WTC11 (cell line): ENCODE data around the gene SLAMF1. TPM values are rescaled to one million over a fixed set of nuclear protein-coding genes. Genes with fewer than 3 reads are reported as not detected.

Source experiments
- ATAC-seq: fragments of 200-7000 bp; cut with Tn5 transposase; 2 replicates; pipeline ENCODE4 v1.10.0; 2021; ENCODE audit warnings: mild to moderate bottlenecking, moderate library complexity
- CTCF ChIA-PET: fragments of 300-600 bp; sonication (Branson Sonifier 250); formaldehyde crosslinking; loops from one replicate; lab custom pipeline; 2021; ENCODE audit warnings: antibody characterized with exemption; lab: Charles Lee
- POLR2A ChIA-PET: fragments of 350-600 bp; sonication (Branson Sonifier 250); formaldehyde crosslinking; loops from one replicate; lab custom pipeline; 2021; ENCODE audit warnings: antibody characterized with exemption; lab: Charles Lee
- DNase-seq: peaks from one replicate; pipeline ENCODE4 v3.0.0; 2021; ENCODE audit warnings: low spot score
- H3K27ac Mint-ChIP-seq: 2 replicates; pipeline ENCODE4 v1.8.0; 2021; ENCODE audit warnings: mixed read lengths
- H3K27me3 Mint-ChIP-seq: 2 replicates; pipeline ENCODE4 v1.8.0; 2021; ENCODE audit warnings: low read depth, mild to moderate bottlenecking, moderate library complexity, mixed read lengths
- H3K36me3 Mint-ChIP-seq: 2 replicates; pipeline ENCODE4 v1.8.0; 2021; ENCODE audit warnings: mixed read lengths
- H3K4me1 Mint-ChIP-seq: 2 replicates; pipeline ENCODE4 v1.8.0; 2022; ENCODE audit warnings: mixed read lengths
- H3K4me3 Mint-ChIP-seq: 2 replicates; pipeline ENCODE4 v1.8.0; 2021; ENCODE audit warnings: mild to moderate bottlenecking, moderate library complexity, mixed read lengths
- H3K9me3 Mint-ChIP-seq: 2 replicates; pipeline ENCODE4 v1.8.0; 2021; ENCODE audit warnings: mixed read lengths
- CREM ChIP-seq: sonication (generic); formaldehyde crosslinking; IDR thresholded peaks from 2 replicates; pipeline ENCODE4 v1.8.1; 2022; ENCODE audit warnings: mild to moderate bottlenecking, missing genetic modification reagents, moderate library complexity
- ELF4 ChIP-seq: sonication (generic); formaldehyde crosslinking; IDR thresholded peaks from 2 replicates; pipeline ENCODE4 v1.8.1; 2022; ENCODE audit warnings: low read depth, mild to moderate bottlenecking, moderate library complexity, missing genetic modification reagents
- FOXP1 ChIP-seq: sonication (generic); formaldehyde crosslinking; IDR thresholded peaks from 2 replicates; pipeline ENCODE4 v1.8.0; 2022; ENCODE audit warnings: missing genetic modification reagents, mild to moderate bottlenecking, moderate library complexity, borderline replicate concordance
- IRF2 ChIP-seq: sonication (generic); formaldehyde crosslinking; IDR thresholded peaks from 2 replicates; pipeline ENCODE4 v1.8.0; 2022; ENCODE audit warnings: low read depth, missing genetic modification reagents, borderline replicate concordance
- JAZF1 ChIP-seq: fragments of 250-450 bp; sonication (Bioruptor Pico); IDR thresholded peaks from 2 replicates; pipeline ENCODE4 v1.9.0; 2021; ENCODE audit warnings: moderate library complexity, mild to moderate bottlenecking, inconsistent platforms
- KAT7 ChIP-seq: sonication (generic); formaldehyde crosslinking; IDR thresholded peaks from 2 replicates; pipeline ENCODE4 v1.8.1; 2023; ENCODE audit warnings: missing genetic modification reagents, mild to moderate bottlenecking, borderline replicate concordance
- NR2C2 ChIP-seq: sonication (generic); formaldehyde crosslinking; IDR thresholded peaks from 2 replicates; pipeline ENCODE4 v1.8.0; 2022; ENCODE audit warnings: mild to moderate bottlenecking, missing genetic modification reagents
- NR3C1 ChIP-seq: sonication (generic); formaldehyde crosslinking; conservative IDR thresholded peaks from 2 replicates; pipeline ENCODE4 v1.8.1; 2023; ENCODE audit warnings: low read depth, mild to moderate bottlenecking, missing genetic modification reagents
- RORB ChIP-seq: fragments of 250-450 bp; sonication (Bioruptor Pico); IDR thresholded peaks from 2 replicates; pipeline ENCODE4 v1.9.0; 2021; ENCODE audit warnings: mild to moderate bottlenecking
- ZNF232 ChIP-seq: sonication (generic); formaldehyde crosslinking; IDR thresholded peaks from 2 replicates; pipeline ENCODE4 v1.8.0; 2022; ENCODE audit warnings: mild to moderate bottlenecking, missing genetic modification reagents
- ZNF396 ChIP-seq: fragments of 250-450 bp; sonication (Bioruptor Pico); IDR thresholded peaks from 2 replicates; pipeline ENCODE4 v1.8.0; 2021; ENCODE audit warnings: mild to moderate bottlenecking, moderate library complexity, borderline replicate concordance
- total RNA-seq: library from RNA; stranded (reverse); gene quantifications from 3 replicates; pipeline ENCODE4 v1.2.3, GENCODE V29; 2021
- TF ChIP-seq, protein P1 (sequence below): sonication (generic); formaldehyde crosslinking; conservative IDR thresholded peaks from 2 replicates; pipeline ENCODE4 v1.8.1; 2022; ENCODE audit warnings: mild to moderate bottlenecking, missing genetic modification reagents
- TF ChIP-seq, protein P2 (sequence below): fragments of 250-450 bp; sonication (Bioruptor Pico); conservative IDR thresholded peaks from 2 replicates; pipeline ENCODE4 v1.9.0; 2021; ENCODE audit warnings: mild to moderate bottlenecking
- TF ChIP-seq, protein P3 (sequence below): fragments of 250-450 bp; sonication (Bioruptor Pico); IDR thresholded peaks from 2 replicates; pipeline ENCODE4 v2.1.2; 2022; ENCODE audit warnings: mild to moderate bottlenecking, moderate library complexity
- TF ChIP-seq, protein P4 (sequence below): sonication (generic); formaldehyde crosslinking; IDR thresholded peaks from 2 replicates; pipeline ENCODE4 v1.8.0; 2022; ENCODE audit warnings: missing genetic modification reagents
- TF ChIP-seq, protein P5 (sequence below): sonication (generic); formaldehyde crosslinking; IDR thresholded peaks from 2 replicates; pipeline ENCODE4 v1.8.0; 2023; ENCODE audit warnings: mild to moderate bottlenecking, missing genetic modification reagents
- TF ChIP-seq, protein P6 (sequence below): sonication (generic); formaldehyde crosslinking; IDR thresholded peaks from 2 replicates; pipeline ENCODE4 v1.8.1; 2023; ENCODE audit warnings: mild to moderate bottlenecking, missing genetic modification reagents, moderate library complexity

SLAMF1 gene
- total RNA-seq, 1 experiment from 2014 or later, result 0.15 TPM

DNA sequence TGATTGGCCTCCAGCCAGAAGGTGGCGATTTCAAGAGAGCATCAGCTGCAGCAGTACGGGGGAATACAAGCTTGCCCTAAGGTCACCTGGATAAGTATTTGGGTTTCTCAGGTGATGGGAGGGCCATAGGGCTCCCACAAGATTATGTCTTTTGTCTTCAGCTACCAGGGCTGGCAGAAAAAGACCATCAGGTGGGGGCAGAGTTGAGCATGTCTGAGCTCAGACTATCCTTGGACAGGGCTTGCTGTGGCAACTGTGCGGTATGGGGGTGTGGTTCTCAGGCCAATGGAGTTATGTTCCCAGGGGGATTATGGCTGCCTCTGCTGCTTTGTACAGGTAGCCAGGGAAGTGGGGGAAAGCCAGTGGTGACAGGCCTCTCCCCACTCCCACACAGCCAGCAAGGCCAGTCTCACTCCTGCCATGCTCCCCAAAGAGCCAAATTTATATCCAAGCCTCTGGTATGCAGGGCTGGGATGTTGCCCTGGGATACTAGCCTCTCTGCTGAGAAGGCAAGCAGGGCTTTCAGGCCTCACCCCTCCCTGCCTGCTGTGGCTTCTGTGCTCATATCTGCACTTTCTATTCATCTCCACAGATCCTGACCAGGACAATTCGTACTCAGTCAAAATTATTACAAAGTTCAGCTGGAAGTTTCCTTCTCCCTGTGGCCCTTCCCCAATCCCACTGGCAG is 40.9 kb downstream of the SLAMF1 start:
- Mint-ChIP-seq H3K4me1 (peaks cover 48% of the 10 kb centered on the region), H3K4me3 (no peak overlapping the region), H3K9me3 (peaks cover 44% of the 10 kb centered on the region), H3K27me3 (no peaks in the 10 kb centered on the region; the same call in 1 of the 2 replicates), H3K27ac (no peak overlapping the region)
- TF ChIP-seq FOXP1 (CRISPR knock-in tag) (no peak), JAZF1 (CRISPR knock-in tag) (no peak), ZNF232 (CRISPR knock-in tag) (no peak), RORB (CRISPR knock-in tag) (no peak), ELF4 (no peak), NR2C2 (CRISPR knock-in tag) (no peak), IRF2 (no peak), CREM (CRISPR knock-in tag) (no peak), ZNF396 (CRISPR knock-in tag) (no peak), KAT7 (CRISPR knock-in tag) (no peak), NR3C1 (CRISPR knock-in tag) (no peak)
- TF ChIP-seq, protein P1, sequence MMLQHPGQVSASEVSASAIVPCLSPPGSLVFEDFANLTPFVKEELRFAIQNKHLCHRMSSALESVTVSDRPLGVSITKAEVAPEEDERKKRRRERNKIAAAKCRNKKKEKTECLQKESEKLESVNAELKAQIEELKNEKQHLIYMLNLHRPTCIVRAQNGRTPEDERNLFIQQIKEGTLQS, result no peak
- TF ChIP-seq, protein P2, sequence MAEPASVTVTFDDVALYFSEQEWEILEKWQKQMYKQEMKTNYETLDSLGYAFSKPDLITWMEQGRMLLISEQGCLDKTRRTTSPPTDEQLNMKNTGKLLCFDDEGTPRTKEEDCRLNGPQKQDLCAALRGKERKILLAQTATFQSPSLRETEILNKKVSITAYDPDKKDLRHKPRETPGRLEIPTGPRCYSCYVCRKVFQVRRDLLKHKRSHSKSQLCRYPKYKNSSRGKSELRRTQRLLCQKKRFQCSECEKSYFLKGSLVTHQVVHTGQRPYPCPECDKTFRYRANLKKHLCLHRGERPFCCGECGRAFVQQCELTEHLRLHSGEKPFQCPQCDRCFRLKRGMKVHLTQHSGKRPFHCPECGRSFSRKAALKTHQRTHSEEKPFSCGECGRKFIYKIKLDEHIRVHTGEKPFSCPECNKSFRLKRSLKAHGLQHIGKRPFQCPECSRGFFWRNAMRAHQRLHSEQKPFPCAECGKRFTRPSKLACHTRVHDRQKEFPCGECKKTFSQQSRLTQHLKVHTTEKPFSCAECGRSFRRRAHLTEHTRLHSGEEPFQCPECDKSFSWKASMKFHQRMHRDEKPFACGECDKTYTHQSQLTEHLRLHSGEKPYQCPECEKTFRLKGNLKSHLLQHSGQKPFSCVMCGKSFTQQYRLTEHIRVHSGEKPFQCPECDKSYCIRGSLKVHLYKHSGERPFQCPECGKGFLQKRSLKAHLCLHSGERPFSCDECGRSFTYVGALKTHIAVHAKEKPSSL (CRISPR knock-in tag), result no peak
- TF ChIP-seq, protein P3, sequence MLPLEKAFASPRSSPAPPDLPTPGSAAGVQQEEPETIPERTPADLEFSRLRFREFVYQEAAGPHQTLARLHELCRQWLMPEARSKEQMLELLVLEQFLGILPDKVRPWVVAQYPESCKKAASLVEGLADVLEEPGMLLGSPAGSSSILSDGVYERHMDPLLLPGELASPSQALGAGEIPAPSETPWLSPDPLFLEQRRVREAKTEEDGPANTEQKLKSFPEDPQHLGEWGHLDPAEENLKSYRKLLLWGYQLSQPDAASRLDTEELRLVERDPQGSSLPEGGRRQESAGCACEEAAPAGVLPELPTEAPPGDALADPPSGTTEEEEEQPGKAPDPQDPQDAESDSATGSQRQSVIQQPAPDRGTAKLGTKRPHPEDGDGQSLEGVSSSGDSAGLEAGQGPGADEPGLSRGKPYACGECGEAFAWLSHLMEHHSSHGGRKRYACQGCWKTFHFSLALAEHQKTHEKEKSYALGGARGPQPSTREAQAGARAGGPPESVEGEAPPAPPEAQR (CRISPR knock-in tag), result no peak
- TF ChIP-seq, protein P4, sequence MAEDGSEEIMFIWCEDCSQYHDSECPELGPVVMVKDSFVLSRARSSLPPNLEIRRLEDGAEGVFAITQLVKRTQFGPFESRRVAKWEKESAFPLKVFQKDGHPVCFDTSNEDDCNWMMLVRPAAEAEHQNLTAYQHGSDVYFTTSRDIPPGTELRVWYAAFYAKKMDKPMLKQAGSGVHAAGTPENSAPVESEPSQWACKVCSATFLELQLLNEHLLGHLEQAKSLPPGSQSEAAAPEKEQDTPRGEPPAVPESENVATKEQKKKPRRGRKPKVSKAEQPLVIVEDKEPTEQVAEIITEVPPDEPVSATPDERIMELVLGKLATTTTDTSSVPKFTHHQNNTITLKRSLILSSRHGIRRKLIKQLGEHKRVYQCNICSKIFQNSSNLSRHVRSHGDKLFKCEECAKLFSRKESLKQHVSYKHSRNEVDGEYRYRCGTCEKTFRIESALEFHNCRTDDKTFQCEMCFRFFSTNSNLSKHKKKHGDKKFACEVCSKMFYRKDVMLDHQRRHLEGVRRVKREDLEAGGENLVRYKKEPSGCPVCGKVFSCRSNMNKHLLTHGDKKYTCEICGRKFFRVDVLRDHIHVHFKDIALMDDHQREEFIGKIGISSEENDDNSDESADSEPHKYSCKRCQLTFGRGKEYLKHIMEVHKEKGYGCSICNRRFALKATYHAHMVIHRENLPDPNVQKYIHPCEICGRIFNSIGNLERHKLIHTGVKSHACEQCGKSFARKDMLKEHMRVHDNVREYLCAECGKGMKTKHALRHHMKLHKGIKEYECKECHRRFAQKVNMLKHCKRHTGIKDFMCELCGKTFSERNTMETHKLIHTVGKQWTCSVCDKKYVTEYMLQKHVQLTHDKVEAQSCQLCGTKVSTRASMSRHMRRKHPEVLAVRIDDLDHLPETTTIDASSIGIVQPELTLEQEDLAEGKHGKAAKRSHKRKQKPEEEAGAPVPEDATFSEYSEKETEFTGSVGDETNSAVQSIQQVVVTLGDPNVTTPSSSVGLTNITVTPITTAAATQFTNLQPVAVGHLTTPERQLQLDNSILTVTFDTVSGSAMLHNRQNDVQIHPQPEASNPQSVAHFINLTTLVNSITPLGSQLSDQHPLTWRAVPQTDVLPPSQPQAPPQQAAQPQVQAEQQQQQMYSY (CRISPR knock-in tag), result no peak
- TF ChIP-seq, protein P5, sequence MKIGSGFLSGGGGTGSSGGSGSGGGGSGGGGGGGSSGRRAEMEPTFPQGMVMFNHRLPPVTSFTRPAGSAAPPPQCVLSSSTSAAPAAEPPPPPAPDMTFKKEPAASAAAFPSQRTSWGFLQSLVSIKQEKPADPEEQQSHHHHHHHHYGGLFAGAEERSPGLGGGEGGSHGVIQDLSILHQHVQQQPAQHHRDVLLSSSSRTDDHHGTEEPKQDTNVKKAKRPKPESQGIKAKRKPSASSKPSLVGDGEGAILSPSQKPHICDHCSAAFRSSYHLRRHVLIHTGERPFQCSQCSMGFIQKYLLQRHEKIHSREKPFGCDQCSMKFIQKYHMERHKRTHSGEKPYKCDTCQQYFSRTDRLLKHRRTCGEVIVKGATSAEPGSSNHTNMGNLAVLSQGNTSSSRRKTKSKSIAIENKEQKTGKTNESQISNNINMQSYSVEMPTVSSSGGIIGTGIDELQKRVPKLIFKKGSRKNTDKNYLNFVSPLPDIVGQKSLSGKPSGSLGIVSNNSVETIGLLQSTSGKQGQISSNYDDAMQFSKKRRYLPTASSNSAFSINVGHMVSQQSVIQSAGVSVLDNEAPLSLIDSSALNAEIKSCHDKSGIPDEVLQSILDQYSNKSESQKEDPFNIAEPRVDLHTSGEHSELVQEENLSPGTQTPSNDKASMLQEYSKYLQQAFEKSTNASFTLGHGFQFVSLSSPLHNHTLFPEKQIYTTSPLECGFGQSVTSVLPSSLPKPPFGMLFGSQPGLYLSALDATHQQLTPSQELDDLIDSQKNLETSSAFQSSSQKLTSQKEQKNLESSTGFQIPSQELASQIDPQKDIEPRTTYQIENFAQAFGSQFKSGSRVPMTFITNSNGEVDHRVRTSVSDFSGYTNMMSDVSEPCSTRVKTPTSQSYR (CRISPR knock-in tag), result no peak
- TF ChIP-seq, protein P6, sequence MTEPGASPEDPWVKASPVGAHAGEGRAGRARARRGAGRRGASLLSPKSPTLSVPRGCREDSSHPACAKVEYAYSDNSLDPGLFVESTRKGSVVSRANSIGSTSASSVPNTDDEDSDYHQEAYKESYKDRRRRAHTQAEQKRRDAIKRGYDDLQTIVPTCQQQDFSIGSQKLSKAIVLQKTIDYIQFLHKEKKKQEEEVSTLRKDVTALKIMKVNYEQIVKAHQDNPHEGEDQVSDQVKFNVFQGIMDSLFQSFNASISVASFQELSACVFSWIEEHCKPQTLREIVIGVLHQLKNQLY (CRISPR knock-in tag), result no peak
- TF ChIP-seq, all 79 proteins: peak for 0
- ATAC-seq, result peak; percentile 31; the same call in 1 of the 2 replicates
- peaks cover 25% of the 10 kb centered on the region for H3K36me3 Mint-ChIP-seq
- DNase-seq, result no peak
- POLR2A ChIA-PET, result no interaction called here
- CTCF ChIA-PET, result interaction anchor here (0.6 to 5.9 kb wide), 17 partner anchors 13 to 368 kb away, joined by 3 to 53 read pairs (median 3); no protein-coding TSS in a partner anchor
